ENCODE results near the gene ANTXR2. TPM values are rescaled to one million over a fixed set of nuclear protein-coding genes. Genes with fewer than 3 reads are reported as not detected.

The ANTXR2 gene
- total and polyA plus RNA-seq, 5 donors: 13.5 to 51.4 (median 44.7) TPM

- Histone ChIP-seq H3K27ac (ENCODE audit: low read length) (no peak overlapping the region), H3K4me1 (ENCODE audit: control insufficient read depth, insufficient read depth, low read length) (no peaks in the 10 kb centered on the region), H3K9me3 (ENCODE audit: control insufficient read depth, low read length) (no peaks in the 10 kb centered on the region), H3K27me3 (ENCODE audit: control insufficient read depth, insufficient read depth) (no peaks in the 10 kb centered on the region), H3K4me3 (ENCODE audit: low read length) (no peak overlapping the region)
- DNase-seq (no peak), ATAC-seq (no peak)
- 75% methylated on average over 2 of the region's 2 CpGs for WGBS
- intact Hi-C loops (cut with DNase I): no loop called here
Observed at GRCh38 chr4:80042821-80043220, 30.2 kb downstream of the ANTXR2 start.

GRCh38 chr4:80037864-80038263, 35.2 kb downstream of the ANTXR2 start:
- ATAC-seq (no peak), DNase-seq (no peak)
- Histone ChIP-seq H3K9me3 (ENCODE audit: control insufficient read depth, low read length) (no peaks in the 10 kb centered on the region), H3K27ac (ENCODE audit: low read length) (no peak overlapping the region), H3K4me3 (ENCODE audit: low read length) (no peak overlapping the region), H3K27me3 (ENCODE audit: control insufficient read depth, insufficient read depth) (no peaks in the 10 kb centered on the region), H3K4me1 (ENCODE audit: control insufficient read depth, insufficient read depth, low read length) (peaks cover 3% of the 10 kb centered on the region)
- 83% methylated on average over 1 of the region's 1 CpG for WGBS
- intact Hi-C loops (cut with DNase I): no loop called here

GRCh38 chr4:80036949-80037685, 35.9 kb downstream of the ANTXR2 start:
- DNase-seq: no peak

GRCh38 chr4:80036306-80036705, 36.7 kb downstream of the ANTXR2 start:
- peaks cover 3% of the 10 kb centered on the region for H3K4me1 ChIP-seq (ENCODE audit: control insufficient read depth, insufficient read depth, low read length)
- intact Hi-C loops (cut with DNase I): no loop called here

More at GRCh38 chr4:80036949-80037685, 35.9 kb downstream of the ANTXR2 start:
- Histone ChIP-seq H3K27me3 (ENCODE audit: control insufficient read depth, insufficient read depth) (no peaks in the 10 kb centered on the region), H3K4me3 (ENCODE audit: low read length) (peak overlapping the region; percentile 36), H3K9me3 (ENCODE audit: control insufficient read depth, low read length) (no peaks in the 10 kb centered on the region), H3K4me1 (ENCODE audit: control insufficient read depth, insufficient read depth, low read length) (peaks cover 3% of the 10 kb centered on the region), H3K27ac (ENCODE audit: low read length) (peak overlapping the region; percentile 58)
- 23% methylated on average over 2 of the region's 2 CpGs for WGBS
- peak; percentile 83 to 97 for ATAC-seq
- intact Hi-C loops (cut with DNase I): no loop called here

GRCh38 chr4:80035336-80035735, 37.7 kb downstream of the ANTXR2 start:
- Histone ChIP-seq H3K4me3 (ENCODE audit: low read length) (no peak overlapping the region), H3K27ac (ENCODE audit: low read length) (no peak overlapping the region), H3K27me3 (ENCODE audit: control insufficient read depth, insufficient read depth) (no peaks in the 10 kb centered on the region), H3K4me1 (ENCODE audit: control insufficient read depth, insufficient read depth, low read length) (peaks cover 3% of the 10 kb centered on the region), H3K9me3 (ENCODE audit: control insufficient read depth, low read length) (no peaks in the 10 kb centered on the region)
- DNase-seq (no peak), ATAC-seq (peak in 1 of 2 donors; percentile 64)
- 63% methylated on average over 2 of the region's 2 CpGs for WGBS
- intact Hi-C loops (cut with DNase I): no loop called here

More at GRCh38 chr4:80036306-80036705, 36.7 kb downstream of the ANTXR2 start:
- WGBS: 67% methylated on average over 7 of the region's 7 CpGs
- H3K4me3 ChIP-seq (ENCODE audit: low read length): no peak overlapping the region
- peak overlapping the region; percentile 83 for H3K27ac ChIP-seq (ENCODE audit: low read length)
- H3K27me3 ChIP-seq (ENCODE audit: control insufficient read depth, insufficient read depth): no peaks in the 10 kb centered on the region
- no peaks in the 10 kb centered on the region for H3K9me3 ChIP-seq (ENCODE audit: control insufficient read depth, low read length)
- DNase-seq: peak in 1 of 3 donors; percentile 38
- ATAC-seq: no peak

- no peak for DNase-seq
- intact Hi-C loops (cut with DNase I): no loop called here
- ATAC-seq: no peak
- H3K4me3 ChIP-seq (ENCODE audit: low read length): no peak overlapping the region
- H3K9me3 ChIP-seq (ENCODE audit: control insufficient read depth, low read length): no peaks in the 10 kb centered on the region
- H3K4me1 ChIP-seq (ENCODE audit: control insufficient read depth, insufficient read depth, low read length): peaks cover 3% of the 10 kb centered on the region
- no peak overlapping the region for H3K27ac ChIP-seq (ENCODE audit: low read length)
- no peaks in the 10 kb centered on the region for H3K27me3 ChIP-seq (ENCODE audit: control insufficient read depth, insufficient read depth)
Observed at GRCh38 chr4:80033581-80033980, 39.4 kb downstream of the ANTXR2 start.

- no peaks in the 10 kb centered on the region for H3K27me3 ChIP-seq (ENCODE audit: control insufficient read depth, insufficient read depth)
- WGBS: 81% methylated on average over 2 of the region's 2 CpGs
- no peak overlapping the region for H3K27ac ChIP-seq (ENCODE audit: low read length)
- no peak for DNase-seq
- ATAC-seq: no peak
- no peaks in the 10 kb centered on the region for H3K9me3 ChIP-seq (ENCODE audit: control insufficient read depth, low read length)
- H3K4me1 ChIP-seq (ENCODE audit: control insufficient read depth, insufficient read depth, low read length): no peaks in the 10 kb centered on the region
- H3K4me3 ChIP-seq (ENCODE audit: low read length): no peak overlapping the region
- intact Hi-C loops (cut with DNase I): no loop called here
Observed at GRCh38 chr4:80029364-80029763, 43.7 kb downstream of the ANTXR2 start.

GRCh38 chr4:80027611-80028010, 45.4 kb downstream of the ANTXR2 start:
- no peaks in the 10 kb centered on the region for H3K27me3 ChIP-seq (ENCODE audit: control insufficient read depth, insufficient read depth)
- no peak for DNase-seq
- no peaks in the 10 kb centered on the region for H3K4me1 ChIP-seq (ENCODE audit: control insufficient read depth, insufficient read depth, low read length)
- WGBS: 73% methylated on average over 2 of the region's 2 CpGs
- H3K9me3 ChIP-seq (ENCODE audit: control insufficient read depth, low read length): no peaks in the 10 kb centered on the region
- no peak overlapping the region for H3K27ac ChIP-seq (ENCODE audit: low read length)
- ATAC-seq: no peak
- no peak overlapping the region for H3K4me3 ChIP-seq (ENCODE audit: low read length)
- intact Hi-C loops (cut with DNase I): no loop called here

GRCh38 chr4:80026100-80026499, 46.9 kb downstream of the ANTXR2 start:
- ATAC-seq (no peak), DNase-seq (no peak)
- H3K27ac ChIP-seq (ENCODE audit: low read length): no peak overlapping the region
- 85% methylated on average over 4 of the region's 4 CpGs for WGBS
- H3K4me3 ChIP-seq (ENCODE audit: low read length): no peak overlapping the region
- no peaks in the 10 kb centered on the region for H3K27me3 ChIP-seq (ENCODE audit: control insufficient read depth, insufficient read depth)
- intact Hi-C loops (cut with DNase I): no loop called here
- no peaks in the 10 kb centered on the region for H3K4me1 ChIP-seq (ENCODE audit: control insufficient read depth, insufficient read depth, low read length)
- no peaks in the 10 kb centered on the region for H3K9me3 ChIP-seq (ENCODE audit: control insufficient read depth, low read length)

GRCh38 chr4:80024335-80024734, 48.7 kb downstream of the ANTXR2 start:
- DNase-seq: no peak
- no peaks in the 10 kb centered on the region for H3K4me1 ChIP-seq (ENCODE audit: control insufficient read depth, insufficient read depth, low read length)
- WGBS: 95% methylated on average over 1 of the region's 1 CpG
- H3K27me3 ChIP-seq (ENCODE audit: control insufficient read depth, insufficient read depth): no peaks in the 10 kb centered on the region
- intact Hi-C loops (cut with DNase I): no loop called here
- no peaks in the 10 kb centered on the region for H3K9me3 ChIP-seq (ENCODE audit: control insufficient read depth, low read length)
- H3K4me3 ChIP-seq (ENCODE audit: low read length): no peak overlapping the region
- ATAC-seq: no peak
- no peak overlapping the region for H3K27ac ChIP-seq (ENCODE audit: low read length)

GRCh38 chr4:80022282-80022681, 50.7 kb downstream of the ANTXR2 start:
- no peak for DNase-seq
- no peaks in the 10 kb centered on the region for H3K27me3 ChIP-seq (ENCODE audit: control insufficient read depth, insufficient read depth)
- no peak overlapping the region for H3K4me3 ChIP-seq (ENCODE audit: low read length)
- no peak for ATAC-seq
- no peaks in the 10 kb centered on the region for H3K4me1 ChIP-seq (ENCODE audit: control insufficient read depth, insufficient read depth, low read length)
- H3K9me3 ChIP-seq (ENCODE audit: control insufficient read depth, low read length): no peaks in the 10 kb centered on the region
- 97% methylated on average over 3 of the region's 3 CpGs for WGBS
- no peak overlapping the region for H3K27ac ChIP-seq (ENCODE audit: low read length)
- intact Hi-C loops (cut with DNase I): no loop called here
